Fibroblast of villous mesenchyme (primary cell): ENCODE data around the gene NFIA. TPM values are rescaled to one million over a fixed set of nuclear protein-coding genes. Genes with fewer than 3 reads are reported as not detected.

Experiments
- DNase-seq: peaks from one replicate; pipeline ENCODE4 v3.0.0-alpha.2; 2010; ENCODE audit warnings: low read depth
- H3K4me3 ChIP-seq: 2 replicates; pipeline ENCODE4 v1.5.1; 2011; ENCODE audit warnings: low read depth, mild to moderate bottlenecking, low read length
- total RNA-seq: library from RNA; depleted of rRNA; stranded (reverse); fragments of >200 nt; gene quantifications from 2 replicates; pipeline ENCODE4 v1.2.3, GENCODE V29; 2012
- TF ChIP-seq, protein P1 (sequence below): IDR thresholded peaks from 2 replicates; pipeline ENCODE4 v1.5.1; 2012; ENCODE audit warnings: low read depth, mild to moderate bottlenecking, low read length; ENCODE audit not compliant: insufficient read depth

NFIA gene
- total RNA-seq, 1 donor, result 10.4 TPM

DNA sequence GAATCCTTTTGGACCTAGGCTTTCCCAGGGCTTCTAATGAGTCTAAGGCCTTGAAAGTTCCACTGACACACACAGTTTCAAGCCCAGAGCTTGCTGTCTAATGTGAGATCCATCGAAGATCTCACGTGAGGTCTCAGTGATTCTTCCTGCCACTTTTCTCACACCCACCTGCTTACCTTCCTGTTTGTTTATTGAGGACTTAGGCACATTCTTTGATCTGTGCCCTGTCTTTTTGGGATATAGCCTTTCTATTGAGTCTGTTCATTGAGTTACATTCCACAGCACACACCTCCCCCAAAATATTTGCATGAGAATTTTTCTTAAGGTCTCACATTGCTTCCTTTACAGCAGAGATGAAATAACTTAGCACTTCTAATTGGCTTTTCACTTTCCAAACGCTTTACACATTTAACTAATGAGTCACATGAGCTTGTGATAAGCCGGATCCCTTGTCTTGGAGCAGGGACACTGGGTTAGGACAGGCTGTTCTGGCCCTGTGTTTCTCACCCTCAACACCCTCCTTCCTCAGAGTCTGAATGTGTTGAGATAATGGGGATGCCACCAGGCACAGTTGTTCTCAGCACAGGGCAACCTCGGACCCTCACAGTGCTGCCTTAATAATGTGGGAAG lies 354.2 kb downstream of the NFIA start:
- no peak overlapping the region for H3K4me3 ChIP-seq
- peak; percentile 24 for DNase-seq
- TF ChIP-seq, protein P1, sequence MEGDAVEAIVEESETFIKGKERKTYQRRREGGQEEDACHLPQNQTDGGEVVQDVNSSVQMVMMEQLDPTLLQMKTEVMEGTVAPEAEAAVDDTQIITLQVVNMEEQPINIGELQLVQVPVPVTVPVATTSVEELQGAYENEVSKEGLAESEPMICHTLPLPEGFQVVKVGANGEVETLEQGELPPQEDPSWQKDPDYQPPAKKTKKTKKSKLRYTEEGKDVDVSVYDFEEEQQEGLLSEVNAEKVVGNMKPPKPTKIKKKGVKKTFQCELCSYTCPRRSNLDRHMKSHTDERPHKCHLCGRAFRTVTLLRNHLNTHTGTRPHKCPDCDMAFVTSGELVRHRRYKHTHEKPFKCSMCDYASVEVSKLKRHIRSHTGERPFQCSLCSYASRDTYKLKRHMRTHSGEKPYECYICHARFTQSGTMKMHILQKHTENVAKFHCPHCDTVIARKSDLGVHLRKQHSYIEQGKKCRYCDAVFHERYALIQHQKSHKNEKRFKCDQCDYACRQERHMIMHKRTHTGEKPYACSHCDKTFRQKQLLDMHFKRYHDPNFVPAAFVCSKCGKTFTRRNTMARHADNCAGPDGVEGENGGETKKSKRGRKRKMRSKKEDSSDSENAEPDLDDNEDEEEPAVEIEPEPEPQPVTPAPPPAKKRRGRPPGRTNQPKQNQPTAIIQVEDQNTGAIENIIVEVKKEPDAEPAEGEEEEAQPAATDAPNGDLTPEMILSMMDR, result no peak

DNA sequence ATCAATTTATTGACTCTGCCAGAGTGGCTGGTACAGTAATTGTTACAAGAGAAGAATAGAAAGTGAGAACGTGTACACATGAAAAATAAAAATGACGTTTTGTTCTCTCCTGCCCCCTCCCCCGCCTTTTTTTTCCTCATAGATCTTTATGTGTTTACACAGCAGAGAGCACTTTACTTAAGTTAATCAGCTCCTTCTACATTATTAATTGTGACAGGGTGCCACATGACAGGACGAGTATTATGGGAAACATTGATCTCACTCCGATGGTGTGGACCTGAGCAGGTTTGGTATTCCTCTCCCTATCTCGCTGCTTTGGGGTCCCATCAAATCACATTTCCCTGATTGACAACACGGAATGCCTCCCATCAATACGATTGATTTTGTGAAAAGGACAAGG lies 356.9 kb downstream of the NFIA start:
- TF ChIP-seq, protein P1, result no peak
- no peak overlapping the region for H3K4me3 ChIP-seq
- no peak for DNase-seq

DNA sequence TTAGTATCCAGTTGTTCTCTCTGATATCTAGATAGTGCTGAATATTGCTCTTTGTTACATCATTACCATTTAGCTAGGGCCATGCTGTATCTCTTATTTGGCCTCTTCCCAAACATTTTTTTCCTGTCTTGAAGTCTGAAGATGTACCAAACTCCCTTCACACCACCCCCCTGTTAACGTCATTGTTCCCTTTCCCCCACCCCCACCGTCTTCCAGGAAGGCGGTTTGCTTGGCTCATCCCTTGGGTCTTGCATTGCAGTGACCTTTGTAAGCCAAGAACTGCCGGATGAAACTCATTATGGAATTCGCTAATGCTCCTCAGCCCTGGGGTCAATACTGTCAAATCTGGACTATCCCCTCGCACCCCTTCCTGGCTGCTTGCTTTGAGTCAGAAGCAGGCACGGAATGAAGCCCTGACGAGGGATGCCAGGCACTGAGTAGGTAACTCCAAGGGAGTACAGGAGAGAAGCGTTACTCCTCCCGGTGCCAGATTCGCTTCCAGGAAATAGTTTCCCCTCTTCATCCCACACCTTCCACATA lies 359.4 kb downstream of the NFIA start:
- TF ChIP-seq, protein P1, result no peak
- H3K4me3 ChIP-seq, result no peak overlapping the region
- peak; percentile 58 for DNase-seq

DNA sequence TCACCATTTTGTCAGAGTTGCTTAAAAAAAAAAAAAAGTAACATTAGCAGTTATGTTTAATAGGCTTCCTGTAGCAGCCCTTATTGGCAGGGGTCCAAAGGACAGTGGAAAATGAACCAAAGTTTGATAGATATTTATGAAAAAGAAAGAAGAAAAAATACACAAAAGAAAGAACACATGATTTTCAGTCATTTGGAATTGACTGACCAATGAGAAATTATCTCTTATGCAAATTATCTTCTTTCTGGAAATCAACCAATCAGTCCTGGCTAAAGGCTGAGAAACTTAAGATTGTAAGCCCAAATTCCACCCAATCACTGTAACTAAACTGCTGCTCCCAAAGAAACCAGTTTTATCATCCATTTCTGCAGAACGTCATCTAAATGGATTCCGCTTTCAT lies 360.2 kb downstream of the NFIA start:
- H3K4me3 ChIP-seq, result no peak overlapping the region
- DNase-seq, result no peak
- TF ChIP-seq, protein P1, result no peak

DNA sequence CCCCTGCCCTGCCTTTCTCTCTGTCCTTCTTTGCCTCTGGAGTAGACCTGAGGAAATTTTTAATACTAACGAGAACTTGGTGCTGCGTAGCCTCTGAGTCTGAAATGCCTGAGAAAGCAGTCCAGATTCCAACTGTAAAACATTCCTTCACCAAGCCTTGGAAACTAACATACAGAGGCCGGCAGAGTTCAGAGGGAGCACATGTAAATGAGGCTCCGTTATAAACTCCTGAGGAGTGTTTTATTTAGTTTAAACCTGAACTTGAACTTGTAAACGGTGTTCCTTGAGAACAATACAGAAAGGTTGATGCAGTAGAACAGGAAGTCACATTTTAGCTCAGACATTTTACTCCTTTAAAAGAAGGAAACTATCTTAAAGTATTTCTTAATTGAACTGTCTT lies 361.9 kb downstream of the NFIA start:
- no peak overlapping the region for H3K4me3 ChIP-seq
- no peak for DNase-seq
- TF ChIP-seq, protein P1, result no peak

DNA sequence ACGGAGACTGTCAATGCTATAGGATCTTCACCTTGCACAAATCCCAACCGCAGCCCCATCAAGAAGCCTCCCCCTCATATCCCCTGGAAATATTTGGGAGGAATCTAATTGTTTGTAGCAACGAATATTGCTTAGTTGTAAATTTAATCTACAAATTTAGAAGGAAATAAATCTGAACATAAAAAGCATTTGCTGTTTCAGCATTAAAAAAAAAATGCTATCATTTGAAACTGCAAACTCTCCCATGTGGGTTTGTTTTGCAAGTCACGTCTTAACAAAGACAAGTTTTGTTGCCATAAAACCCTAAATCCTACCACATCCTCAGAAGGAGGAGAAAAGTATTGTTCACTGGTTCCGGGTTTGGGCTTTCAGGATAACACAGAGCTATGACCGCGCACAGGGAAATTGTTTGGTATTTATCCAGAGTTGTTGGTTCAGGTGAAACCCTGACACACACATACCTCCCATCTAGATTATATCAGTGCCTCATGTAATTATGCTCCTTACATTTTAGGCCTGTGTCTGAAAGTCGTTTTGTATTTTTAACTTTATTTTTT lies 363.0 kb downstream of the NFIA start:
- no peak for DNase-seq
- TF ChIP-seq, protein P1, result no peak
- no peak overlapping the region for H3K4me3 ChIP-seq
